Measurements from ENCODE around the gene HIVEP2. TPM values are rescaled to one million over a fixed set of nuclear protein-coding genes. Genes with fewer than 3 reads are reported as not detected.

Gene HIVEP2
- total RNA-seq, 1 donor from 2014 or later = 12.6 TPM

- intact Hi-C loops (cut with DNase I) = loop anchor here (5.0 kb wide), 1 partner anchor 193 kb away; no protein-coding TSS in a partner anchor
- DNase-seq (ENCODE audit: missing footprints) (no peak), ATAC-seq (no peak)
Observed at GRCh38 chr6:142749556-142749955, 195.4 kb downstream of the HIVEP2 start.

- intact Hi-C loops (cut with DNase I) = loop anchor here (5.0 kb wide), 1 partner anchor 196 kb away; no protein-coding TSS in a partner anchor
- ATAC-seq (no peak), DNase-seq (ENCODE audit: missing footprints) (no peak)
Observed at GRCh38 chr6:142746524-142746923, 198.5 kb downstream of the HIVEP2 start.

- intact Hi-C loops (cut with DNase I) = loop anchor here (5.0 kb wide), 1 partner anchor 197 kb away; no protein-coding TSS in a partner anchor
- ATAC-seq = no peak
- DNase-seq (ENCODE audit: missing footprints) = no peak
Observed at GRCh38 chr6:142744836-142745235, 200.1 kb downstream of the HIVEP2 start.

DNA sequence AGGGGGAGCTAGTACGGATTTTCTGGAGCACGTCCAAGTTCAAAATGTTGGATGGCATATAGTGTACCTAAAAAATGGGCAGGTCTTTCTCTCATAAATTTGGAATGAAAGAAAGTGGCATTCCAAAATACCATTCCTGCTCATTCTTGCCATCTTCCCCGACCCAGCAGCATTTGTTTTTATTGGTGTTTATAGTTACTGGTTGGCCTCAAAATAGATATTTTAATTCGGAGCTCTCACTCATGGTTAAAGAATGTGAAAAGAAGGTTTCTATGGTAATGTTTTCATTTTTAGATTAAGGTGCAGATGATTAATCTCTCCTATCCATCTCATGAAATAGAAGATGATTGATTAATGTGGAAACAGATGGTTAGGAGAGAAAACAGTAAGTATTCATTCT, 204.5 kb downstream of the HIVEP2 start:
- DNase-seq (ENCODE audit: missing footprints) (no peak), ATAC-seq (no peak)
- intact Hi-C loops (cut with DNase I) = no loop called here

GRCh38 chr6:142738731-142739130, 206.2 kb downstream of the HIVEP2 start:
- ATAC-seq (no peak), DNase-seq (ENCODE audit: missing footprints) (no peak)
- intact Hi-C loops (cut with DNase I) = no loop called here

DNA sequence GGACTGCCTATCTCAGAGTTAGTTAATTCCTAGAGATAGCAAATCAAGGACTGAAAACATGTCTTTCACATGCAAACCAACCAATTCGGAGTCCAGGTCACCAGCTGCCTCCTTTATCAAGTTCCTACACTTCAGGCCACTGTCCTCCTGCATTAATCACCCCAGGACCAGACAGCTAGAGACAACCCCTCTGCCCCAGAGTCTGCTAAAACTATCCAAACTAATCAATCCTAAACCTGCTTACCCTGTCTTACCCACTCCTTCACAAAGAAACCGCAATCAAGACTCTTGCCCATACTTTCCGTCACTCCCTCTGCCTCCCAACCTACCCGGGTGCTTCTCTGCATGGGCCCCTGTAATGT, 207.0 kb downstream of the HIVEP2 start:
- ATAC-seq (no peak), DNase-seq (ENCODE audit: missing footprints) (no peak)
- intact Hi-C loops (cut with DNase I) = no loop called here

DNA sequence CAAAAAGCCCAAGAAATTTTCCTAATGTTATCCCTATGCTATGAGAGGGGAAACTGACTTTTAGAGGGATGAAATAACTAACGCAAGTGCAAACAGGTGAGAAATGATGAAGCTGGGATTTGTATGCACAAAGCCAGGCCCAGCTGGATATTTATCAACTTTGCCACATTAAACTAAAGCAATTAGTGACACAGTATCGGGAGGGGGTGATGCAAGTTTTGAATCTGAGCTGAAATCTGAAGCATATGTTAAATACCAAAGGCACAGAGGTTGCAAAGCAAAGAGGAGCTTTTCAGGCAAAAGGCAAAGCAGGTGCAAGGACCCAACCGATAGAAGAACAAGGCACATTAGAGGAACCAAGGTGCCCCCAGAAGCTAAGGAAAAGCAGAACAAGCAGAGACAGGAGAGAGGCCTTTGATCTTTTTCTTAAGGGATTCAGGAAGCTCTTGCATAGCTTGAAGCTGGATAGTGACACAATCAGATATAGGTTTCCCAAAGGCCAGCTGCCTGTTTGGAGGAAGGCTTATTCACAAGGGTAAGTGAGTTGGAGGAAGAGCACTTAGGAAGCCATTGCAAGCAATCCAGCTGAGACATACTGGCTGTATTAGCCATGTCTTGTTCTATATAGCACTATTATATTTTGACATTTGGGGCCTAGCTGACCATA, 207.5 kb downstream of the HIVEP2 start:
- ATAC-seq (no peak), DNase-seq (ENCODE audit: missing footprints) (no peak)
- intact Hi-C loops (cut with DNase I) = no loop called here

DNA sequence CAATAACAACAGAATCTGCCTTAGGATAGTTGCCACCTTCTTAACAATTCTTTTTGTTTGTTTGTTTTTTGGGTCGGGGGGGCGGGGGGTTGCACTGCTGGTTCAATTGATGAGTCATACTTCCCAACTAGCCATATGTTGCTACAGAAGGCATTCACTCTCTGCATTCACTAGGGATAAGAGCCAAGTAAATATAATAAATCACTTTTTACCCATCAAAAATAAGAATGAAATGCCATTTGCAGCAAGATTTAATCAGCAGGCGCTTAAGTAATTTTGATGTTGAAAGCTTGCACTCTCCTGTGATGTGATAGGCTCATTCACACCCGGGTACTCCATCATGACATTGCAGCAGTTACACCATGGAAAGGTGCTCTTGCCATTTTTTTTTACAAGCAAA, 209.8 kb downstream of the HIVEP2 start:
- intact Hi-C loops (cut with DNase I) = no loop called here
- ATAC-seq (no peak), DNase-seq (ENCODE audit: missing footprints) (no peak)

GRCh38 chr6:142732790-142733189, 212.2 kb downstream of the HIVEP2 start:
- no peak for DNase-seq (ENCODE audit: missing footprints)
- intact Hi-C loops (cut with DNase I) = no loop called here
- ATAC-seq = no peak

DNA sequence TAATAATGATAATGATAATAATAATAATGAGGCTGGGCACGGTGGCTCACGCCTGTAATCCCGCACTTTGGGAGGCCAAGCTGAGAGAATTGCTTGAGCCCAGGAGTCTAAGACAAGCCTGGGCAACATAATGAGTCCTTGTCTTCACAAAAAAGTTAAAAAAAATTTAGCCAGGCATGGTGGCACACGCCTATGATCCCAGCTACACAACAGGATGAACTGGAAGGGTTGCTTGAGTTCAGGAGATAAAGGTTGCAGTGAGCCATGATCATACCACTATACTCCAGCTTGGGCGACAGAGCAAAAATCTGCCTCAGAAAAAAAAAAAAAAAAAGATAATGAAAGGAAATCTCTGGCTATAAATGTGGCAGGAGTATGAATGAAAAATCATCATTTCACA, 213.4 kb downstream of the HIVEP2 start:
- no peak for ATAC-seq

GRCh38 chr6:142729618-142730017, 215.4 kb downstream of the HIVEP2 start:
- DNase-seq (ENCODE audit: missing footprints) (no peak), ATAC-seq (no peak)
- intact Hi-C loops (cut with DNase I) = no loop called here

More for the DNA sequence above, 213.4 kb downstream of the HIVEP2 start:
- intact Hi-C loops (cut with DNase I) = no loop called here
- DNase-seq (ENCODE audit: missing footprints) = no peak

- ATAC-seq (no peak), DNase-seq (ENCODE audit: missing footprints) (no peak)
- intact Hi-C loops (cut with DNase I) = no loop called here
Observed at GRCh38 chr6:142728910-142729481, 216.0 kb downstream of the HIVEP2 start.

DNA sequence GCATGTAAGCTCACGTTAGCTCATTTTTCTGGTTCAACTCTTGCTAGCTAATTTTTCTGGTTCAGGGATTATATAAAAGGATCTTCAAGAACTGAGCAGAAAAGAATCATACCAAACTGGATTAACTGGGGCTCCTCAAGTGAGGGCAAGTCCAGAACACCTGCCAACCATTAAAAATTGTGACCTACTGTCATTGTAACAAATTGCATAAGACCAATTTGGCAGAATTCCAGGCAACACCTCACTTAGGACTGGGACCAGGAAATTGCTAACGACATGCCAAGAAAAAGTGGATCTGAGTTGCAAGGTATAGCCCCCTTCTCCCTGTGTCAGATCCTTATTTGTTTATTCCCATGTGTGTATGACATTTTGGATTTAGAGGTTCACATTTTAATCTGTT, 216.6 kb downstream of the HIVEP2 start:
- intact Hi-C loops (cut with DNase I) = no loop called here
- no peak for ATAC-seq
- no peak for DNase-seq (ENCODE audit: missing footprints)

DNA sequence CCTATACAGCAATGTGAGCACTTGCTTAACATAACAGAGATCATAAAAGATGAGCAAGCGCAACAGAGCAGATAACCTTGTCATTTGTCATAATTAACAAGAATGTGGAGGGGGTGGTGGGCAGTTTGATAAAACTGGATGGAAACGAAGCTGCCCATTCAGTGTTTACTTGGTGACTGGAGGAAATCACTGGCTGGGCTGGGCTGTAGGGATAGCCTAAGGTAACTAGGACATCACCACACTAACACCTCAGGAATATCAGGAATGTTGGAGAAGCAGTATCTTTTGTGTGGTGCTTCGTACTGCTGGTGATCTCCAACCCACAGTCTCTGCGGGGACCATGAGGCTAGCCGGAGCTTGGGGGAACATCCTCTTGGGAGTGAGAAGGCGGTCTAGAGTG, 218.4 kb downstream of the HIVEP2 start:
- intact Hi-C loops (cut with DNase I) = no loop called here
- no peak for ATAC-seq
- no peak for DNase-seq (ENCODE audit: missing footprints)

DNA sequence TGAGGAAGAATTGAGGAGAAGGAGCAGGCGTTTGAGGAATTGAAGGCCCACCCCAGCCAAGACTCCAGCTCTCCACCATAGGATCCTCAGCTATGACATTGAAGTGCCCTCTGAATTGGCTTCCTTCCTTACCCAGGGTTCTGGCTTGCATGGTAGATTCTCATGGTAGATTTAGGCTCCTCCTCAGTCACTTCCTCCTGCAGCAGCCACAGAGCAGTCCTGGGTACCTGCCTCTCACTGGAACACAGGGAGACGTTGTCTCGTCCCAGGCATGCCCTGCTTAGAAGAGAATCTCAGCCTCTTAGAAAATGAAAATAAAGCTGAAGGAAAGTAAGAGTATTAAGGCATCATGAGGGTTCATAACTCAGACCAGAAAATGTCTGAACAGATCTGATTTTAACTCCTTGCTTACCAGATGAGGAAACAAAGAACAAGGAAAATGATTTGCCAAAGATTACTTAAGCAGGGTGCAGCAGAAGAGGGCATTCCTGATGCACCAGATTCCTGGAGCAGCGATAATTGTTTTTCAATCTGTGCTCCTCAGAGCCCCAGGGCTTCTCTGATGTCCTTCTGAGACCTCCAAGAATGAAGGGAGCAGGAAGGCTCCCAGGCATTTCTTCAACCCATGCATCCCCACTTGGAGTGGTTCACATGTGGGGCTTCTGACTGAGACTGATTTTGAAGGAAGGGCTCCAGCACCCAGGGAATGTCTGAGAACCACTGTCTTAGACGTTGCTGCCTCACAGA, 219.8 kb downstream of the HIVEP2 start:
- ATAC-seq = no peak

DNA sequence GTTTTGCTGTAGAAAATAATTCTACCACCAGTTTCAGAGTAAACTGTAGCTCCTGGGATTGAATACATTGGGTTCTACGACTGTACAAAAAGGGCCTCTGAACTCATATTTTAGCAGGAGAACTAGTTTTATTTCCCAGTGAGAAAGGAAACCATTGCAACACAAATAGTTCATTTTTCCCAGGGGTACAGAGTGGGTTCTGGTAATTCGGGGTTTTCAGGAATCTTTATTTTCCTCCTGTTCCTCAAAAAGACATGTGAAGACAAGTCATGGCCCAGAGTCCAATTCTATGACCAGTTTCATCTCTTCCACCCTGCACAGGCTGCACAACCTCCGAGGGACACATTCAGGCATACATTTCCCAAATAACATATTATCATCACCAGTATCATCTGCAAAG, 222.1 kb downstream of the HIVEP2 start:
- ATAC-seq (no peak), DNase-seq (ENCODE audit: missing footprints) (no peak)
- intact Hi-C loops (cut with DNase I) = no loop called here

More for the DNA sequence above, 219.8 kb downstream of the HIVEP2 start:
- DNase-seq (ENCODE audit: missing footprints) = no peak
- intact Hi-C loops (cut with DNase I) = no loop called here

- DNase-seq (ENCODE audit: missing footprints) (no peak), ATAC-seq (no peak)
- intact Hi-C loops (cut with DNase I) = no loop called here
Observed at GRCh38 chr6:142722012-142722411, 223.0 kb downstream of the HIVEP2 start.

- intact Hi-C loops (cut with DNase I) = no loop called here
- DNase-seq (ENCODE audit: missing footprints) (no peak), ATAC-seq (no peak)
Observed at GRCh38 chr6:142721215-142721920, 223.6 kb downstream of the HIVEP2 start.

GRCh38 chr6:142718667-142719191, 226.2 kb downstream of the HIVEP2 start:
- intact Hi-C loops (cut with DNase I) = no loop called here
- ATAC-seq = no peak
- no peak for DNase-seq (ENCODE audit: missing footprints)
